ENCODE results near the gene IL2RA. TPM values are rescaled to one million over a fixed set of nuclear protein-coding genes. Genes with fewer than 3 reads are reported as not detected.

IL2RA gene
- total RNA-seq, 4 donors from 2014 or later: 0.42 to 2.2 (median 0.60) TPM; not detected in 1

GRCh38 chr10:6072215-6072934, 10.2 kb upstream of the IL2RA start:
- TF ChIP-seq POLR2A (IDR thresholded peaks at IDR 0.05): no peak
- TF ChIP-seq CTCF (IDR thresholded peaks at IDR 0.05): no peak
- no peak for TF ChIP-seq EP300 (IDR thresholded peaks at IDR 0.05)
- H3K27me3 ChIP-seq: peaks cover 0 to 9% of the 10 kb centered on the region in 2 donors
- DNase-seq (ENCODE audit: low spot score in 2 of 2): no peak
- H3K4me3 ChIP-seq: no peak overlapping the region
- peaks cover 0 to 15% (median 2%) of the 10 kb centered on the region in 4 donors for H3K4me1 ChIP-seq
- peak overlapping the region in 1 of 4 donors; percentile 62 for H3K27ac ChIP-seq
- no peaks in the 10 kb centered on the region for H3K36me3 ChIP-seq
- no peaks in the 10 kb centered on the region for H3K9me3 ChIP-seq
- 65 to 68% methylated on average over 13 of the region's 13 CpGs for WGBS, 2 donors

GRCh38 chr10:6071181-6072175, 9.3 kb upstream of the IL2RA start:
- DNase-seq (ENCODE audit: low spot score in 2 of 2): no peak

GRCh38 chr10:6070660-6071059, 8.5 kb upstream of the IL2RA start:
- H3K9me3 ChIP-seq: no peaks in the 10 kb centered on the region
- no peak overlapping the region for H3K27ac ChIP-seq
- no peak for TF ChIP-seq CTCF (IDR thresholded peaks at IDR 0.05)
- 86 to 94% methylated on average over 5 of the region's 5 CpGs for WGBS, 2 donors
- H3K4me1 ChIP-seq: peaks cover 0 to 15% (median 2%) of the 10 kb centered on the region in 4 donors
- H3K4me3 ChIP-seq: no peak overlapping the region
- DNase-seq (ENCODE audit: low spot score in 2 of 2): no peak
- H3K36me3 ChIP-seq: no peaks in the 10 kb centered on the region
- H3K27me3 ChIP-seq: peaks cover 0 to 4% of the 10 kb centered on the region in 2 donors

More at GRCh38 chr10:6071181-6072175, 9.3 kb upstream of the IL2RA start:
- Histone ChIP-seq H3K27ac (peak overlapping the region in 1 of 4 donors; percentile 62), H3K4me1 (peaks cover 0 to 15% (median 2%) of the 10 kb centered on the region in 4 donors), H3K4me3 (no peak overlapping the region), H3K27me3 (peaks cover 0 to 9% of the 10 kb centered on the region in 2 donors), H3K36me3 (no peaks in the 10 kb centered on the region), H3K9me3 (no peaks in the 10 kb centered on the region)
- TF ChIP-seq POLR2A (IDR thresholded peaks at IDR 0.05) (no peak), EP300 (IDR thresholded peaks at IDR 0.05) (no peak), CTCF (IDR thresholded peaks at IDR 0.05) (no peak)
- 70 to 83% methylated on average over 10 of the region's 10 CpGs for WGBS, 2 donors

- H3K36me3 ChIP-seq: no peaks in the 10 kb centered on the region
- peaks cover 0 to 15% (median 2%) of the 10 kb centered on the region in 4 donors for H3K4me1 ChIP-seq
- DNase-seq (ENCODE audit: low spot score in 2 of 2): no peak
- no peak overlapping the region for H3K4me3 ChIP-seq
- TF ChIP-seq POLR2A (IDR thresholded peaks at IDR 0.05) (no peak), EP300 (IDR thresholded peaks at IDR 0.05) (no peak), CTCF (IDR thresholded peaks at IDR 0.05) (no peak)
- no peaks in the 10 kb centered on the region for H3K27me3 ChIP-seq
- peak overlapping the region in 1 of 4 donors; percentile 30 for H3K27ac ChIP-seq
- 72 to 73% methylated on average over 11 of the region's 11 CpGs for WGBS, 2 donors
- no peaks in the 10 kb centered on the region for H3K9me3 ChIP-seq
These were observed 7.1 kb upstream of the IL2RA start for GRCh38 chr10:6069081-6069931.
